HG03354 (cell line): ENCODE measurements around the gene MEMO1.
A peak's percentile ranks its signal among the peaks of the same experiment; 100 is the strongest.
"Not testable (repeated sequence)": the region's sequence is repeated elsewhere in the genome, so short reads cannot be mapped to it uniquely, and the experiment has no call there.

Experiments
- ATAC-seq: cut with Tn5 transposase; IDR thresholded peaks from one replicate; pipeline ENCODE4 v1.9.1; 2021; ENCODE audit warnings: mild to moderate bottlenecking; ENCODE audit not compliant: unreplicated experiment, poor library complexity, severe bottlenecking

Gene MEMO1

DNA sequence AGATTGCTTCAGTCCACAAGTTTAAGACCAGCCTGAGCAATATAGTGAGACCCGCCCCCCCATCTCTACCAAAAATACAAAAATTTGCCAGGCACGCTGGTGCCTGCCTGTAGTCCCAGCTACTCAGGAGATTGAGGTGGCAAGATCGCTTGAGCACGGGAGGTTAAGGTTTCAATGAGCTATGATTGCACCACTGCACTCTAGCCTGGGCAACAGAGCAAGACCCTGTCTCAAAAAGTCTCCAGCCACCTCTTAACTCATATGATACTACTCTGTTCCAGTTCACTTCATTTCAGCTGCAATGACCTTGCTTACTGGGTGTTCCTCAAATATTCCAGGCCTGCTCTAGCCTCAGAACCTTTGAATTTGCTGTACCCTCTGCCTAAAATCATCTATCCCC lies 11.4 kb downstream of the MEMO1 start:
- ATAC-seq, result no peak

- ATAC-seq, result no peak
Observed at GRCh38 chr2:31998731-31999383, 12.0 kb downstream of the MEMO1 start.

- no peak for ATAC-seq
Observed at GRCh38 chr2:31997653-31998052, 13.2 kb downstream of the MEMO1 start.

GRCh38 chr2:31996571-31997150 lies 14.1 kb downstream of the MEMO1 start:
- no peak for ATAC-seq

- ATAC-seq, result no peak
Observed at GRCh38 chr2:31992934-31993333, 17.9 kb downstream of the MEMO1 start.

GRCh38 chr2:31992025-31992579 lies 18.7 kb downstream of the MEMO1 start:
- no peak for ATAC-seq

GRCh38 chr2:31989946-31990345 lies 20.9 kb downstream of the MEMO1 start:
- ATAC-seq, result no peak

DNA sequence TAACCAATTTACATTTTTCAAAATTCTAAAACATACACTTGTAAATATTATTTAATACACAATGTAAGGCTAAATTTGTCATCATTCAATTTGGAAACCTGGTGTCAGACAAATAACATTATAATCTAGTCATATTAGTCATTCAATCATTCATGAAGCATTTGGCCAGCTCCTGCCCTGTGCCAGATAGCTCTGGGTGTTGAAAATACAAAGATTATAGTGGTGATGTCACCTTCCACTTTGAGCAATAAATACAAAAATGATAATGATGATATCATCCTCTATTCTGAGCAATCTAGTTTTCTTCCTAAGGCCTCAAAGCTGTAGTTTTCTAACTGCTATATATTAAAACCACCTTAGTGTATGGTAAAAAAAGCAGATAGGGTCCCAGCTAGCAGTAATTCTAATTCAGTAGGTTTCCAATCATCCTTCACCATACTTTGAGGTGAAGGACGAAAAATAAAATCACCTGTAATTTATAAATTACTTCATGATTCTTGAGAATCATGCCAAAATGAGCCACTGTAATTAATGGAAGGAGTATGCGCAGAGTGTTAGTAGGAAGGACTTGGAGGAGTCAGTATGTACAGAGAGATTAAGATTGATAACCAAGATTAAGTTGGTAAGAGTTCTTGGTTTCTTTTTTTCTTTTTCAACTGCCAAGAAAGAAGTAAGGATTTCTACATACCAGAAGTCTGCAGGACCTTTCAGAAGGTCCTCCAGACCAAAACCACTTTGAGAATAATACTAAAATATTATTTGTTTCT lies 23.2 kb downstream of the MEMO1 start:
- ATAC-seq, result no peak

- ATAC-seq, result no peak
Observed at GRCh38 chr2:31986906-31987305, 23.9 kb downstream of the MEMO1 start.

- no peak for ATAC-seq
Observed at GRCh38 chr2:31983762-31984467, 26.9 kb downstream of the MEMO1 start.

DNA sequence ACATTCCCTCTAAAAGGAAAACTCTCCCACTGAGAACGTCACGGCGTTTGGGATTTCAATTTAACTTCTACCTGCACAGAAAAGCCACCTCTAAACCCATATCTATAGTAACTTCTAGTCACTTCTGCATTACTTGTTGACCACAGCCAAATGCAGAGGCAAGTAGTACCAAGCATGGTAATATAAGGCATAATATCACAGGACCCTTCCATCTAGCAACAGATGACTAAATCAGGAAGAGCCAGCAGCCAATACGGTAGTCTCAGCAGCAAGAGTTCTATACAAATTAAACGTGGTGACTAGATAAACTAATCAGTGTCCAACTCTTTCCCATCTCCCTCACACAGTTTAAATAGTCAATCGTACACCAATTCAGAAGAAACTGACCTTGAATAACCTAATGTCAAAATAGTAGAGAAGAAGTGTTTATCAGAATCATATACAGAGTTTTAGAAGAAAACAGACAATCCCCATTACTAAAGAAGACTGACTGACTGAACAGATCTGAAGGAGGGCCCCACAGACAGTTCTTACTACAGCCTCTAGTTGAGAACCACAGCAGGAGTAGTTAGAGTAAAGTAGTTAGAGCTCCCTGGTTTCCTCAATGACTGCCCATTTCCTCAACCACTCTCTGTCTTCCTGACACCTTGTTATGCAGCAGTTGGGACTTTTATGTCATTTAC lies 30.0 kb downstream of the MEMO1 start:
- ATAC-seq, result peak; percentile 99

DNA sequence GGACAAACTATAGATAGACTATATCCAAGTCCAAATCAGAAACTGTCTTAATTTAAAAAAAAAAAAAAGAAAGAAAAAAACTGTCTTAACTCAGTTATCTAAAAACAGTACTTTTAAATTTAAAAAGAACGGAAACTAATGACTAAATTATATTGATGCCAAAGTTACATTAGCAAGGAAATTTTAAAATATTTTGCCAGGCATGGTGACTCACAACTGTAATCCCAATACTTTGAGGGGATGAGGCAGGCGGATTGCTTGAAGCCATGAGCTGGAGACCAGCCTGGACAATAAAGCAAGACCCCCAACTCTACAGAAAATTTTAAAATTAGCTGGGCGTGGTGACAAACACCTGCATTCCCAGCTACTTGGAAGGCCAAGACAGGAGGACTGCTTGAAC lies 30.9 kb downstream of the MEMO1 start:
- ATAC-seq, result no peak

DNA sequence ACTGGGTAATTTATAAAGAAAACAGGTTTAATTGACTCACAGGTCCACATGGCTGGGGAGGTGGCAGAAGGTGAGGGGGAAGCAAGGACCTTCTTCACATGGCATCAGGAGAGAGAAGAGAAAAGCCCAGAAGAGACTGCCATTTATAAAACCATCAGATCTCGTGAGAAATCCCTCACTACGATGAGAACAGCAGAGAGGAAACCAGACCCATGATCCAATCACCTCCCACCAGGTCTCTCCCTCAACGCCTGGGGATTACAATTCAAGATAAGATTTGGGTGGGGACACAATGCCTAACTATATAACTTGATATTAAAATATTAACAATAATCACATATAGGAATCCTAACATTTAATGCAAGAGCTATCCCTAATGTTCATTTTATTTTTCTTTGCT lies 31.8 kb downstream of the MEMO1 start:
- ATAC-seq, result no peak

DNA sequence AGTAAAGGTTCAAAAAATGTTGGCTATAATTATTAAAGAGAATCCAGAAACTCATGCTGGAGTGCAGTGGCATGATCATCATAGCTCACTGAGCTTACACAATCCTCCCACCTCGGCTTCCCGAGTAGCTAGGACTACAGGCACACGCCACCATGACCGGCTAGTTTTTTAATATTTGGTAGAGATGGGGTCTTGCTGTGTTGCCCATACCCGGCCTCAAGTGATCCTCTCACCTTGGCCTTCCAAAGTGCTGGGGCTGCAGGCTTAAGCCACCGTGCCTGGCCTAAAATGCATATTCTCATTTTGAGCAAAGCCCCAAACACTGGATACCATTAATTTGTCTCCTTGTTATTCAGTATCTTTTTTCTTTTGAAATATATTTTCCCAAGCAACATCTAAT lies 32.4 kb downstream of the MEMO1 start:
- ATAC-seq, result no peak

GRCh38 chr2:31973665-31974064 lies 37.1 kb downstream of the MEMO1 start:
- no peak for ATAC-seq

GRCh38 chr2:31972059-31972458 lies 38.7 kb downstream of the MEMO1 start:
- ATAC-seq, result no peak

- no peak for ATAC-seq
Observed at GRCh38 chr2:31969178-31969577, 41.6 kb downstream of the MEMO1 start.

- no peak for ATAC-seq
Observed at GRCh38 chr2:31967790-31968189, 43.0 kb downstream of the MEMO1 start.

GRCh38 chr2:31966402-31966801 lies 44.4 kb downstream of the MEMO1 start:
- ATAC-seq, result not testable (repeated sequence)

DNA sequence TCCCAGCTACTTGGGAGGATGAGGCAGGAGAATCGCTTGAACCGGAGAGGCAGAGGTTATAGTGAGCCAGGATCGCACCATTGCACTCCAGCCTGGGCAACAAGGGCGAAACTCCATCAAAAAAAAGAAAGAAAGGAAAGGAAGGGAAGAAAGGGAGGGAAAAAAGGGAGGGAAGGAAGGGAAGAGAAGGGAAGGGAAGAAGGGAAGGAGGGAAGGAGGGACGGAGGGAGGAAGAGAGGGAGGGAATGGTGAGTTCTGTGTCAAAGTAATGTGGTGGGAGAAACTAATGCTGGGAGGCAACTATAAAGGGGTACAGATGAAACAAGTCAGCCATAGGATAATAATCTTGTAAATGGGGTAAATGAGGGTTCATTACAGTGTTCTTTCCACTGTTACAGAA lies 45.7 kb downstream of the MEMO1 start:
- ATAC-seq, result no peak
